Measurements from ENCODE around the gene DYNC1I1. TPM values are rescaled to one million over a fixed set of nuclear protein-coding genes. Genes with fewer than 3 reads are reported as not detected.

DYNC1I1 gene
- polyA plus RNA-seq, 1 experiment = 0.11 TPM

DNA sequence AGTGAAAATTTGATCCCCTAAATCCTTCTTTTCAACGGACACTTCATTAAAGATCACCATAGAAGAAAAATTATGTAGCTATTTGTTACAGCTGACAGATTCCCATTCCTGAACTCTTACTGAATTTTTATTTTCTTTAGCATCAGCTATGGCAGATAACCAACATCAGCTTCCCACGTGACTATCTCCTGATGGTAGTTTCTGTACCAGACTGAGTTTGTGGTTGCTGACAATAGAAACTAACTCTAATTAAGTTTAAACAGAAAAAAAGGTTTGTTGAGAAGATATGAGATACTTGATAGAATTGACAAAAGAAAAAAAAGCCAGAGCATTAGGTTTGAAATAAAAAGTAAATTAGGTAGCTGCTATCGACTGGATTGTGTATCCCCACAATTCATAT lies 101.8 kb downstream of the DYNC1I1 start:
- no peak overlapping the region for H3K4me3 ChIP-seq (ENCODE audit: low read depth, low read length)
- no peak for TF ChIP-seq CTCF (IDR thresholded peaks at IDR 0.05; ENCODE audit: insufficient read depth, low read depth, low read length)
- ChIA-PET POLR2A (no interaction called here), CTCF (interaction anchor here (0.8 to 1.2 kb wide), 3 partner anchors 149 to 363 kb away, joined by 3 read pairs; no protein-coding TSS in a partner anchor)
- no peak for DNase-seq (ENCODE audit: low read depth)
- no peaks in the 10 kb centered on the region for H3K36me3 ChIP-seq (ENCODE audit: control insufficient read depth, insufficient read depth, low read length)
- no peaks in the 10 kb centered on the region for H3K27me3 ChIP-seq (ENCODE audit: control insufficient read depth, insufficient read depth, low read length)

- CTCF ChIA-PET = interaction anchor here (0.8 to 1.2 kb wide), 3 partner anchors 149 to 363 kb away, joined by 3 read pairs; no protein-coding TSS in a partner anchor
- no peak for DNase-seq (ENCODE audit: low read depth)
- H3K27me3 ChIP-seq (ENCODE audit: control insufficient read depth, insufficient read depth, low read length) = no peaks in the 10 kb centered on the region
- POLR2A ChIA-PET = no interaction called here
- H3K4me3 ChIP-seq (ENCODE audit: low read depth, low read length) = no peak overlapping the region
- no peaks in the 10 kb centered on the region for H3K36me3 ChIP-seq (ENCODE audit: control insufficient read depth, insufficient read depth, low read length)
- no peak for TF ChIP-seq CTCF (IDR thresholded peaks at IDR 0.05; ENCODE audit: insufficient read depth, low read depth, low read length)
Measured at GRCh38 chr7:95874541-95875265, 102.3 kb downstream of the DYNC1I1 start.

- TF ChIP-seq CTCF (IDR thresholded peaks at IDR 0.05; ENCODE audit: insufficient read depth, low read depth, low read length) = no peak
- no peak overlapping the region for H3K4me3 ChIP-seq (ENCODE audit: low read depth, low read length)
- no peak for DNase-seq (ENCODE audit: low read depth)
- ChIA-PET POLR2A (no interaction called here), CTCF (no interaction called here)
- no peaks in the 10 kb centered on the region for H3K27me3 ChIP-seq (ENCODE audit: control insufficient read depth, insufficient read depth, low read length)
- H3K36me3 ChIP-seq (ENCODE audit: control insufficient read depth, insufficient read depth, low read length) = no peaks in the 10 kb centered on the region
Measured at GRCh38 chr7:95875519-95875918, 103.2 kb downstream of the DYNC1I1 start.

DNA sequence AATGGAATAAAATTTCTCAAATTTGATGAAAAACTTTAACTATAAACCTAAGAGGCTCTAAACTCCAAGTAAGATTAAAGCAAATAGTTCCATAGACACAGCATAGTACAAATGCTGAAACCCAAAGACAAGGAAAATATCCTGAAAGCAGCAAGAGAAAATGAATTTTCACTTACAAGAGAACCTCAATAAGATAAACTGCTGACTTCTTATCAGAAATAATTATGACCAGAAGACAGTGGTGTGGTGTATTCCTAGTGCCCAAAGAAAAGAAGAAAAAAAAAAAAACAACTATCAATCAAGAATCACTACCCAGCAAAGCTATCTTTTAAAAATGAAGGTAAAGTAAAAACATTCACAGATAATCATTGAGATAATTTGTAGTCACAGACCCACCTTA lies 106.3 kb downstream of the DYNC1I1 start:
- POLR2A ChIA-PET = no interaction called here
- no peak for DNase-seq (ENCODE audit: low read depth)
- CTCF ChIA-PET = no interaction called here
- TF ChIP-seq CTCF (IDR thresholded peaks at IDR 0.05; ENCODE audit: insufficient read depth, low read depth, low read length) = no peak
- no peaks in the 10 kb centered on the region for H3K27me3 ChIP-seq (ENCODE audit: control insufficient read depth, insufficient read depth, low read length)
- no peak overlapping the region for H3K4me3 ChIP-seq (ENCODE audit: low read depth, low read length)
- H3K36me3 ChIP-seq (ENCODE audit: control insufficient read depth, insufficient read depth, low read length) = no peaks in the 10 kb centered on the region

GRCh38 chr7:95881597-95881996 lies 109.2 kb downstream of the DYNC1I1 start:
- no peak for TF ChIP-seq CTCF (IDR thresholded peaks at IDR 0.05; ENCODE audit: insufficient read depth, low read depth, low read length)

More at GRCh38 chr7:95881597-95881996, 109.2 kb downstream of the DYNC1I1 start:
- ChIA-PET CTCF (no interaction called here), POLR2A (no interaction called here)
- DNase-seq (ENCODE audit: low read depth) = no peak
- no peaks in the 10 kb centered on the region for H3K27me3 ChIP-seq (ENCODE audit: control insufficient read depth, insufficient read depth, low read length)
- H3K4me3 ChIP-seq (ENCODE audit: low read depth, low read length) = no peak overlapping the region
- no peaks in the 10 kb centered on the region for H3K36me3 ChIP-seq (ENCODE audit: control insufficient read depth, insufficient read depth, low read length)
